ENCODE measurements around the gene DCDC2B. TPM values are rescaled to one million over a fixed set of nuclear protein-coding genes. Genes with fewer than 3 reads are reported as not detected.

DCDC2B gene
- total RNA-seq, 2 experiments from 2014 or later: not detected

Other genes starting within 250 kb of the DCDC2B start
- gene KHDRBS1, start 195.2 kb upstream of the DCDC2B start, total RNA-seq: 100 to 1,000 TPM; 200 to 203 TPM
- gene TMEM39B, start 136.2 kb upstream of the DCDC2B start, total RNA-seq: 10 to 100 TPM; 18.9 to 19.7 TPM
- 10 to 100 TPM; 69.8 to 77.6 TPM for gene KPNA6, start 101.0 kb upstream of the DCDC2B start, total RNA-seq
- gene TXLNA, start 29.4 kb upstream of the DCDC2B start, total RNA-seq: 10 to 100 TPM; 77.4 to 78.2 TPM
- 10 to 100 TPM; 13.4 to 14.8 TPM for gene CCDC28B, start 8.5 kb upstream of the DCDC2B start, total RNA-seq
- gene IQCC, start 3.4 kb upstream of the DCDC2B start, total RNA-seq: 1 to 10 TPM; 4.5 to 5.2 TPM
- 1 to 10 TPM; 7.8 to 9.9 TPM for gene TMEM234, start 13.3 kb downstream of the DCDC2B start, total RNA-seq
- 100 to 1,000 TPM; 297 to 299 TPM for gene EIF3I, start 13.3 kb downstream of the DCDC2B start, total RNA-seq
- under 1 TPM; 0.68 to 0.69 TPM for gene FAM167B, start 38.1 kb downstream of the DCDC2B start, total RNA-seq
- 100 to 1,000 TPM; 224 to 246 TPM for gene LCK, start 42.2 kb downstream of the DCDC2B start, total RNA-seq
- 100 to 1,000 TPM; 136 to 139 TPM for gene HDAC1, start 83.0 kb downstream of the DCDC2B start, total RNA-seq
- 10 to 100 TPM; 13.1 to 14.6 TPM for gene MARCKSL1, start 127.1 kb downstream of the DCDC2B start, total RNA-seq
- 1 to 10 TPM; 3.6 to 4.2 TPM for gene FAM229A, start 153.4 kb downstream of the DCDC2B start, total RNA-seq
- under 1 TPM; 0.69 to 0.90 TPM for gene TSSK3, start 153.4 kb downstream of the DCDC2B start, total RNA-seq
- 10 to 100 TPM; 32.1 to 33.2 TPM for gene BSDC1, start 185.4 kb downstream of the DCDC2B start, total RNA-seq

Measured in activated CD4-positive, alpha-beta memory T cell treated with anti-CD3 and anti-CD28 coated beads for 36 hours (primary cell).